HG03045 (cell line): Measurements from ENCODE around the gene ANKLE1.
"Not testable (repeated sequence)": the region's sequence is repeated elsewhere in the genome, so short reads cannot be mapped to it uniquely, and the experiment has no call there.

Source experiments
- ATAC-seq: cut with Tn5 transposase; IDR thresholded peaks from one replicate; pipeline ENCODE4 v1.9.1; 2021; ENCODE audit warnings: mild to moderate bottlenecking, moderate library complexity; ENCODE audit not compliant: unreplicated experiment

Gene ANKLE1

DNA sequence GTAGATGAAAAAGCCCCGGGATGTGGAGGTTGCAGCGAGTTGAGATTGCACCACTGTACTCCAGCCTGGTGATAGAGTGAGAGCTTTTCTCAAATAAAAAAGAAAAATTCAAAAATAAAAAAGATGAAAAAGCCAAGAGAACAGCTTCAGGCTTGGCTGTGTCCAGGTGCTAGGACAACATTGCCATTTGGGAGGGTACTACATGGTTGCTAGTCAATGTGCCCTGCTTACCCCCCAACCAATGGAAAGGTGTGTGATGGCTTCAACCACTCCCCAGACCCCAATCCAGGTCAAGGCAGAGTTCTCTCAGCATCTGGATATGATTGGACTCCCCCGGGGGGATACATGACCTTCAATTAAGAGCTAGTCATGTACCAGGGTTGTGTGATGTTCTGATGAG is 2.3 kb upstream of the ANKLE1 start:
- ATAC-seq: no peak

GRCh38 chr19:17282488-17283125 is 906 bp downstream of the ANKLE1 start:
- ATAC-seq: no peak

- no peak for ATAC-seq
Observed at GRCh38 chr19:17283504-17283996, 1.8 kb downstream of the ANKLE1 start.

GRCh38 chr19:17285415-17286135 is 3.9 kb downstream of the ANKLE1 start:
- ATAC-seq: no peak

- ATAC-seq: no peak
Observed at GRCh38 chr19:17286263-17286662, 4.6 kb downstream of the ANKLE1 start.

- no peak for ATAC-seq
Observed at GRCh38 chr19:17286752-17287151, 5.1 kb downstream of the ANKLE1 start.

DNA sequence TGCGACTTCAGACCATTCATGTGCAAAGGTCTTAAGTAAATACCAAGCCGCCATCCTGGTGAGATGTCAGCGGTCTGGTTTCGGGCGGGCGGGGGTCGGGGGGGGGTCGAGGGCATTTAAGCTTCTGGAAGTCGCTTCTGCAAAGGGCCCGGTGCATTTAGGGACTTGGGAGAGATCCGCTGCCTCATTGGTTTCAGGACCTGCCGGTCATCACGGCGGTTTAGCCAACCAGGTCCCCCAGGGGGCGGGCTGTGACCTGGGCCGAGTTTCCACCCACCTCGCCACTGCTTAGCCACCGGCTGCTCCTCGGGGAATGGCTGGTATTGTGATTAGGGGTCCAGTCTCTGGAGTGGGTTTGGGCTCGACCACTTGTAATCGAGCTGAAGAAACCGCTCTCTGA is 7.8 kb downstream of the ANKLE1 start:
- ATAC-seq: no peak

DNA sequence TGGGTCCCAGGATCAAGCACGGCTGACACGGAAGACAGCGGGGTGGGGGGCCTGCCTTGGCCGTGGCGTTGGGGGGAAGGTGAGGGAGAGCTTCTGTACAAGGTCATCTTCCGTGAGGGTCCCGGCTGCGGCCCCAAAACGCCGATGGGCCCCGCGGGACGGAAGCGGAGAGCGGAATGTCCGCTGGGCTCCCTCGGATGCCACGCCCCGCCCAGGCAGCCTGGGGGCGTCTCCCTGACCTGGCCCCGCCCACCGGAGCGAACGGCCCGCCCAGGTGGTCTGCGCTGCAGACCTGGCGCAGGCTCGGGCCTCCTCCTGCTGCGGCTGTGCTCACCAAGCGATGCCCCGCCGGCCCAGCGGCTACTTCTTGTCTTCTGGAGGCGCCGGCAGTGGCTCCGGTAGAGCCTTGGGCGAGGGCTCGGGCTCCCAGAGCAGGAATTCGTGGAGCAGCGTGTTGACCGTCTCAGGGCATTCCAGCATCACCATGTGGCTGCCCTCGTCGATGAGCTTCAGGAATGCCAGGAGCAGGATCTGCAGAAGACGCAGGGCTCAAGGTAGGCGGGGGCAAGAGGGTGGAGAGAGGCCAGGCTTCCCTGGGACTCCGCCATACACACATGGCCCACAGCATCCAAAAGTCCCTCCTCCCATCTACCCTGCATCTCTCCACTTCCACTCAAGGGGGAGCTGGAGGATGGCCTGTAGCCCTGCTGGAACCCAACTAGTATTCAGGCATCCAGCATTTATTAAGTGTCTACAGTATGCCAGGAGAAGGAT is 10.8 kb downstream of the ANKLE1 start:
- peak; percentile 78 for ATAC-seq

- no peak for ATAC-seq
Observed at GRCh38 chr19:17293605-17294004, 11.9 kb downstream of the ANKLE1 start.

DNA sequence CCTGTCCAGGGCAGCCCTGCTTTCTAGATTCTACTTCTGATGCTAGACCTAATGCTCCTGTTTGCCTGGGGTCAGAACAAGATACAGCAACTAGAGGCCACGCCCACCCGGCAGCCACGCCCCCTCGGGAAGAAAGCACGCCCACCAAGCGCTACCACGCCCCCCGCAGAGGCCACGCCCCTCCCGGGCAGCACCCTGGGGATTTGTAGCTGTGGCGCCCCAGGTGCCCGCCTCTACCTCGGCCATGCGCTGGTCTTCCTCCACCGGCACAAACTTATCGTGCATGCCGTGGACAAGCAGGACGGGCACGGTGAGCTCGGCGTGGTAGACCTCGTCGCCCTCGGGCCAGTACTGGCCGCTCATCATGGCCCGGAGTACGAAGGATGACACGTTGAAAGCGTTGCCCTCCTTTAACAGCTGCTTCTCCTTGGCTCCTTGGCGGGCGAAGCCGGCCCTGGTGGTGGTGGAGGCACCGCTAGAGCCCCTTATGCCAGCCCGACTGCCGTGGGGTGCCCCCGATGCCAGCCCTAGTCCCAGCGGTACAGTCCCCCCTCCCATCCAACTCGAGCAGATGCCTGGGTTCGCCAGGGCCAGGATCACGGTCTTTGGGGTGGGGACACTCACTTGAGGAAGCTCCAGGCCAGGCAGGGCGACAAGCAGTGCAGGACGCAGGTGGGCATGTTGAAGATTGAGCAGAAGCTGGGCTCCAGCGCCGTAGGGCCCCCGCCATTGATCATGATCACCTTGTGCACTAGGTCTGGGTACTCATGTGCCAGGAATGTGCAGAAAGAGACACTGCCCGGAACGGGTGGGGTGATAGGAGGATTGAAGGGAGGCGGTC is 12.6 kb downstream of the ANKLE1 start:
- no peak for ATAC-seq

DNA sequence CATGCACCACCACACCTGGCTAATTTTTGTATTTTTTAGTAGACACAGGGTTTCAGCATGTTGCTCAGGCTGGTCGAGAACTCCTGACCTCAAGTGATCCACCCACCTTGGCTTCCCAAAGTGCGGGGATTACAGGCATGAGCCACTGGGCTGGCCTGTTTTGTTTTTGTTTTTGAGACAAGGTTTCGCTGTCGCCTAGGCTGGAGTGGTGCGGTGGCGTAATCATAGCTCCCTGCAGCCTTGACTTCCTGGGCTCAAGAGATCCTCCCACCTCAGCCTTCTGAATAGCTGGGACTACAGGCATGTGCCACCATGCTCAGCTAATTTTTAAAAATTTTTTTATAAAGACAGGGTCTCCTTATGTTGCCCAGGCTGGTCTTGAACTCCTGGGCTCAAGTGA is 13.8 kb downstream of the ANKLE1 start:
- ATAC-seq: not testable (repeated sequence)

- no peak for ATAC-seq
Observed at GRCh38 chr19:17296273-17296672, 14.6 kb downstream of the ANKLE1 start.

- no peak for ATAC-seq
Observed at GRCh38 chr19:17296976-17297375, 15.3 kb downstream of the ANKLE1 start.

DNA sequence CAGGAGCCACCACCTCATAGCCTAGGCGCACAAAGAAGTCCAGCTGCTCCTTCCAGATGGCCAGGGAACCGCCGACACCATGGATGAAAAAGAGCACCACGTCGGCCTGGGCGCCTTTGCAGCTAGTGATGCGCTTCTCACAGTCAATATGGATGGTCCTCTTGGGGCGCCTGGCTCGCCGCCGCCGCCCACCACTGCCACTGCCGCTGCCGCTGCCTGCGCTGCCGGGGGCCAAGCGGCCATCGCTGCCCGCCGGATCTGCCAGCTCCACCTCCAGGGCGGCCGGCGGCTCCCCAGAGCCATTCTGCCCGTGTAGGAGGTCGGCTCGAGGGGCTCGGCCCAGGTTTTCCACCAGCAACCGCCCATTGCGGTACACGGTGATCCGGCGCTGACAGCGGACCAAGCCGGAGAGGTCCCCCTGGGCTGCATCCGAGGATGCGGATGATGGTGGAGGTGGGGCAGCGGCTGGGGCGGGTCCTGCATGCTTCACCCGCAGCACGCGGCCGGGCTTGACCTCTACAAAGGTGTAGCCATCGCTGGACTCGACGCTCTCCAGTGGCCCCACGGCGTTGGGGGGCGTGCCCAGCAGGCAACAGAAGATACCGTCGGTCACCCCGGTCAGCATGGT is 19.4 kb downstream of the ANKLE1 start:
- ATAC-seq: no peak

- no peak for ATAC-seq
Observed at GRCh38 chr19:17302391-17303166, 20.9 kb downstream of the ANKLE1 start.

DNA sequence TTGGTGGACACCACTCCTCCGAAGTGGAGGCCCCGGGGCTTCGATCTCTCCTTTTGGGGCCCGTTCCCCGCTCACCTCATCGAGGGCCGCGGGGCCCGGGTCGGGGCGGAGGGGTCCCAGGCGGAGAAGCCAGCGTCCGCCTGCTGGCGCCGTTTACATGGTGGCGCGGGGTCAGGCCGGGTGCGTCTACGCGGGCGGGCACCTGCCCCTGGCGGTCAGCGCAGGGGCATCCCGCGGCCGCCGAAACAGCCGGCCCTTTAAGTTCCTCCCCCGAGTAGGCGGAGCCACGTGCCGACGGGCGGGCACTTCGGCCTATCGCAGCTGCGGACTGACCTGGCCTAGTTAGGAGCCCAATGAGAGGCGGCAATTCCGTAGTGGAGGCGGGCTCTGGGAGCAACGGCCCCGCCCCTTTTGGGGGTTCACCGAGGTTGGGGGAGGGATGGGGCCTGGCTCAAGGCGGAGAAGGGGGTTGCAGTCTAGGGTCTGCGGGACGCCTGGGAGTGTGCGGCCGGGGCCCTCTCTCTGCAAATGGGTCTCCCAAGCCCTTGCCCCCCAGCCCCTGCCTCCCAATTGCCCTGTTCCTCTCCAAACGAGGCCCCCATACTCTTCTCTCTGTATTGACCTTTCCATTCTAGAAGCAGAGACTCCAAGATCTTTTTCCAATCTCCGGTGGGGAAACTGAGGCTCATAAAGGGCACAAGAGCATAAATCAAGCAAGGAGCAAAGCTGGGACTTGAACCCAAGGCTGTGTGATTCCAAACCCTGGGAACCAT is 21.7 kb downstream of the ANKLE1 start, which contains the start of gene ABHD8:
ABHD8 (minus strand) TSS at position 259 of the 773 bp plus-strand sequence. CDS start 1,809 bp downstream, outside the sequence.
- ATAC-seq: peak; percentile 57

DNA sequence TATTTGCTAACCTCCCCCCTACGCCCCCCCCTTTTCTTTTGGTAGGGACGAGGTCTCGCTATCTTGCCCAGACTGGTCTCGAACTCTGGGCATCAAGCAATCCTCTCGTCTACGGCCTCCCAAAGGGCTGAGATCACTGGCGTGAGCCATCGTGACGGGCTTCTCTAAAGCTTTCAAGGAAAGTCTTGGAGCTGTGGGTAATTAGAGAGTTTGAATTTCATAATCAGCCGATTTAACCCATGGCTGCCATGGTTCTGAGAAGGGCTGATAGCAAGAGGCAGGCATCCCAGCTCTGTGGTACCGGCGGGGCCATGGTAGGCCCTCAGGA is 22.2 kb downstream of the ANKLE1 start:
- ATAC-seq: no peak

GRCh38 chr19:17304386-17305215 is 22.9 kb downstream of the ANKLE1 start:
- no peak for ATAC-seq
